Measurements from ENCODE around the gene BCR. TPM values are rescaled to one million over a fixed set of nuclear protein-coding genes. Genes with fewer than 3 reads are reported as not detected.

Gene BCR
- polyA plus RNA-seq, 1 donor from 2014 or later, result 57.5 TPM

GRCh38 chr22:23196165-23196564 lies 15.9 kb downstream of the BCR start:
- H3K4me3 ChIP-seq (ENCODE audit: low read length), result no peak overlapping the region
- H4K20me1 ChIP-seq (ENCODE audit: insufficient read depth), result peaks cover 6% of the 10 kb centered on the region
- no peak overlapping the region for H3K4me2 ChIP-seq (ENCODE audit: low read length)
- H3K79me2 ChIP-seq (replicated peaks; ENCODE audit: insufficient read depth, low read length), result peaks cover 64% of the 10 kb centered on the region
- H3K9me2 ChIP-seq (ENCODE audit: insufficient read depth, low read length), result no peaks in the 10 kb centered on the region
- H3K9me3 ChIP-seq (ENCODE audit: low read length), result no peaks in the 10 kb centered on the region
- H3K27ac ChIP-seq (ENCODE audit: low read length), result no peak overlapping the region
- TF ChIP-seq EP300 (conservative IDR thresholded peaks at IDR 0.05; ENCODE audit: poor library complexity, severe bottlenecking), result no peak
- no peak for TF ChIP-seq REST (IDR thresholded peaks at IDR 0.05; ENCODE audit: borderline replicate concordance)
- TF ChIP-seq POLR2AphosphoS5 (IDR thresholded peaks at IDR 0.05), result no peak
- TF ChIP-seq MXI1 (conservative IDR thresholded peaks at IDR 0.05; ENCODE audit: poor library complexity, severe bottlenecking), result no peak
- TF ChIP-seq SMC3 (conservative IDR thresholded peaks at IDR 0.05; ENCODE audit: poor library complexity), result no peak
- TF ChIP-seq EZH2 (IDR thresholded peaks at IDR 0.05; ENCODE audit: borderline replicate concordance, insufficient read depth, low read length, poor library complexity, severe bottlenecking), result no peak
- no peak for TF ChIP-seq TAF1 (IDR thresholded peaks at IDR 0.05; ENCODE audit: low read depth)
- no peak for TF ChIP-seq CTCF (IDR thresholded peaks at IDR 0.05; ENCODE audit: poor library complexity, severe bottlenecking)
- no peak for TF ChIP-seq RAD21 (conservative IDR thresholded peaks at IDR 0.05)
- H3F3A ChIP-seq (ENCODE audit: insufficient read depth, low read length, poor library complexity, severe bottlenecking), result no peaks in the 10 kb centered on the region
- H3K9ac ChIP-seq (ENCODE audit: low read length), result no peak overlapping the region
- H3K27me3 ChIP-seq (ENCODE audit: insufficient read depth, low read depth, low read length), result no peaks in the 10 kb centered on the region
- no peak overlapping the region for H2AFZ ChIP-seq (ENCODE audit: low read depth, low read length)
- peaks cover 12% of the 10 kb centered on the region for H3K36me3 ChIP-seq (ENCODE audit: insufficient read depth, low read length)

- no peak overlapping the region for H3K9ac ChIP-seq (ENCODE audit: low read length)
- peaks cover 3% of the 10 kb centered on the region for H4K20me1 ChIP-seq (ENCODE audit: insufficient read depth)
- H3K4me2 ChIP-seq (ENCODE audit: low read length), result no peak overlapping the region
- no peak overlapping the region for H3K4me3 ChIP-seq (ENCODE audit: low read length)
- no peak overlapping the region for H2AFZ ChIP-seq (ENCODE audit: low read depth, low read length)
- no peaks in the 10 kb centered on the region for H3K9me3 ChIP-seq (ENCODE audit: low read length)
- H3K27ac ChIP-seq (ENCODE audit: low read length), result no peak overlapping the region
- no peaks in the 10 kb centered on the region for H3K27me3 ChIP-seq (ENCODE audit: insufficient read depth, low read depth, low read length)
- no peaks in the 10 kb centered on the region for H3K36me3 ChIP-seq (ENCODE audit: insufficient read depth, low read length)
- H3K79me2 ChIP-seq (replicated peaks; ENCODE audit: insufficient read depth, low read length), result peaks cover 49% of the 10 kb centered on the region
- no peak for TF ChIP-seq POLR2AphosphoS5 (IDR thresholded peaks at IDR 0.05)
- TF ChIP-seq SMC3 (conservative IDR thresholded peaks at IDR 0.05; ENCODE audit: poor library complexity), result no peak
- TF ChIP-seq REST (IDR thresholded peaks at IDR 0.05; ENCODE audit: borderline replicate concordance), result no peak
- TF ChIP-seq CTCF (IDR thresholded peaks at IDR 0.05; ENCODE audit: poor library complexity, severe bottlenecking), result no peak
- TF ChIP-seq EP300 (conservative IDR thresholded peaks at IDR 0.05; ENCODE audit: poor library complexity, severe bottlenecking), result no peak
- TF ChIP-seq TAF1 (IDR thresholded peaks at IDR 0.05; ENCODE audit: low read depth), result no peak
- TF ChIP-seq MXI1 (conservative IDR thresholded peaks at IDR 0.05; ENCODE audit: poor library complexity, severe bottlenecking), result no peak
- no peak for TF ChIP-seq RAD21 (conservative IDR thresholded peaks at IDR 0.05)
- TF ChIP-seq EZH2 (IDR thresholded peaks at IDR 0.05; ENCODE audit: borderline replicate concordance, insufficient read depth, low read length, poor library complexity, severe bottlenecking), result no peak
- no peaks in the 10 kb centered on the region for H3K9me2 ChIP-seq (ENCODE audit: insufficient read depth, low read length)
- H3F3A ChIP-seq (ENCODE audit: insufficient read depth, low read length, poor library complexity, severe bottlenecking), result no peaks in the 10 kb centered on the region
Observed at GRCh38 chr22:23197836-23198235, 17.5 kb downstream of the BCR start.
